ENCODE results near the gene JARID2.

JARID2 gene

DNA sequence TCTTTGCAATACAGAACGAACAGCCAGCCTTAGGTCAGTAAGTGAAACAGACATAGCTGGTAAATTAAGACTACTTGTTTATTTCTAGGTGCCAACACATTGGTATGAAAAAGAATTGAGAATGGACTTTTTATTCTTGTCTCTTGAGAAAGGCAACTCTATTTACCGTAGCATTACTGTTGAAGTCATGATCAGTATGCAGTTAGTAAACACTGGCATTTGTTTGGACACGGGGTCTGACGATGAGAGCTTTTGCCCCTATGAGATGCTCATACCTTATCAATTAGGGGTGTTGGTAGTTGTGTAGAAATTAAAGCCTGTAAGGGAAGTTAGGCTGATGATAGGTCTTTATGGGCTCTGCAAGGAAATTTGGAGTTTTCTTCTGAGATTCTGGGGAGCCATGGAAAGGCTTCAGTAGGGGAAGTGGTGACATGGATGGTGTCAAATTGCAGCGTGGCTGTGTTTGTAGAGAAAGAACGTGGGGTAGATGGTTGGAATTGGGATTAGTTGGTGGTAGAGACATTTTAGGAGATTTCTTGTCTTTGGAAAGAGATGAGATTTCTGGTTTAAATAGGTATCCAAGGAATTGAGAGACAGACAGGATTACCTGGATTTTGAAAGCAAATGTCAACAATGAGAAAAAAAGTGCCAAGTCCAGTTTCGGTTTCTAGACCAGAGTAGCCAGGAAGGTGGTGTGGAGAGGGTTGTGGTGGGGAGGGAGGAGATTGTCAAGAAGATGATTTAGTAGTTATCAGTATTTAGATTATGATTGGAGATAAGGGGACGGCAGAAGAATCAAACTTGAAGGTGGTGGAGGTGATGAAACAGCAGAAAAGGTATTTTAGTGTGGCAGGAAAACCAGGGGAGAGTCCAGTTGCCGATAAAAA, 116.6 kb downstream of the JARID2 start:
- no peaks in the 10 kb centered on the region for H3K27me3 Mint-ChIP-seq
- no peaks in the 10 kb centered on the region for H3K36me3 Mint-ChIP-seq
- H3K4me3 Mint-ChIP-seq: no peak overlapping the region
- H3K9me3 Mint-ChIP-seq (ENCODE audit: low read depth): no peaks in the 10 kb centered on the region
- H3K27ac Mint-ChIP-seq: no peak overlapping the region
- H3K4me1 Mint-ChIP-seq (ENCODE audit: low read depth): peaks cover 32% of the 10 kb centered on the region

DNA sequence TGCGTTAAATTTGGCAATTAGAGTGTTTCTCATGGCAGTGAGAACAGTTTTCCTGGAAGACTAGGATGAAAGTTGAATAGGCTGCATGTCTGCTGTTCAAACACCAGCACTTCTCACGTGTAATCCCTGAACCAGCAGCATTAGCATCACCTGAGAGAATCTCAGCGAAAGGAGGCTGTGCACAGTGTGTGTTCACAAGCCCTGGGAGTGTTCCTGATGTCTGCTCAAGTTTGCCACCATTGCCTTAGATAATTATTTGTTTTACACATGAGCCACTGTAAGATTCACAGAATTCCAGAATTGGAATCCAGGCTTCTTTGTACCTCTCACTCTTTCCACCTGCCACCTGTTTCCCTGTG, 117.3 kb downstream of the JARID2 start:
- Mint-ChIP-seq H3K36me3 (no peaks in the 10 kb centered on the region), H3K27ac (no peak overlapping the region), H3K27me3 (no peaks in the 10 kb centered on the region), H3K4me3 (no peak overlapping the region), H3K9me3 (ENCODE audit: low read depth) (no peaks in the 10 kb centered on the region), H3K4me1 (ENCODE audit: low read depth) (peaks cover 32% of the 10 kb centered on the region)

DNA sequence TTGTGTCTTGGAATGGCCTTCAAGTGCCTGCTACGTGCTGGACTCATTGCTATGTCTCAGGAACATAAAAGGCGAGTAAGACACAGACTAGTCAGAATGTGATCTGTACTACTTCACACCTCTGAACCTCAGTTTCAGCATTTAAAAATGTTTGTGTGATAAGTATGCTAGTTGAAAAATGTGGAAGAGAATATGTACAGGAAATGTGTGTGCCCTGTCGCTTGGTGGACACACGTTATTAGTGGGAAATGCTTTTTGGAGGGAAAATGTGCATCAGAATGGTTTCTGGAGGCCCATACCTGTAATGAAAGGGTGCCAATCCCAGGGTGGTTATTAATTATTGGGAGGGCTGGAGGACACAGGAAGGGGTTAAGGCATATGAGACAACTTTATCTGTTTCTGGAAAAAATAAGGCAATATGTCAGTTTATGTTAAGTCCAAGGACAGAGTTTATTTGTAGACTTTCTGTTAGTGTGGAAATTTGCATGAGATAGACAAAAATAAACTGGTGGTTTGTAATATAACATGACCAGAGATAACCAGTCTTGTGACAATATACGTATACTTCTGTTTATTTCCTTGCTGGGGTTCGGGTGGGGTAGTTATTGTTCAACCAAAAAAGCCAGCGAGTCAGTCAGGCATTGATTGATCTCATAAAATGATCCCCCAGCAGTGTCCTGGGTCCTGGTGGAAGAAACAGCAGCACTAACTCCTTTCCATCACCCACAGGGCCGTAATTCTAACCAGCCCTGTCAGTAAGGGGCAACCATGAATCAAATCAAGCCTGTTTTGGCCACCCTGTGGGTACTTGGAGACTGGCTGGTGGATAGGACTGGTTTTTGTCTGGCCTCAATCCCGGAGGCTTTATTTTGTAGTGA, 117.9 kb downstream of the JARID2 start:
- H3K4me1 Mint-ChIP-seq (ENCODE audit: low read depth): peaks cover 32% of the 10 kb centered on the region
- no peak overlapping the region for H3K27ac Mint-ChIP-seq
- no peak overlapping the region for H3K4me3 Mint-ChIP-seq
- no peaks in the 10 kb centered on the region for H3K36me3 Mint-ChIP-seq
- H3K27me3 Mint-ChIP-seq: no peaks in the 10 kb centered on the region
- no peaks in the 10 kb centered on the region for H3K9me3 Mint-ChIP-seq (ENCODE audit: low read depth)

DNA sequence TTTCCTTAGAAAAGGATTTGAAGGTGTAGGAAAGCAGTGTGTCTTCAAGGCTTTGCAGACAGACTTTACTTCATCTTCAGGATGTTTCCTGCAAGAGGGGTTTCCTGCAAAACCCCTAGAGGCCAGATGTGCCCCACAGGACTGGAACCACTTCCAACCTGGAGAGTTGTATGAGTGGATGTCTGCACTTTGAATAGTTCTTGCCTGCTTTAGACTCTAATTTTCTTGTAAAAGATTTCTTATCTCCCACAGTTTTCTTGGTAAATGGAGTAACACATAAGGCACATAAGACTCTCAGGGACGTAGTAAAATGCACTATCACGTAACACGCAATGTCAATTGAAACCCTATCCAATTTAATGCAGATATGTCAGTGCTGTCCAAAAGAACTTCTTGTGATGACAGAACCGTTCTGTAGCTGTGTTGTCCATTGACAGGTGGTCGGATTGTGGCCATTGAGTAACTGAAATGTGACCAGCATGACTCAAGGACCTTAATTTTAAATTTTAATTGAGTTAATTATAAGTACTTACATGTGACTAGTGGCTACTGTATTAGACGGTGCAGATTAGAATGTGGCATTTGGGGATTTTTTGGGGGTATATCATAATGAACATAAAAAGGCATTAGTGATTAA, 118.7 kb downstream of the JARID2 start:
- H3K4me1 Mint-ChIP-seq (ENCODE audit: low read depth): peaks cover 29% of the 10 kb centered on the region
- peaks cover 1% of the 10 kb centered on the region for H3K36me3 Mint-ChIP-seq
- no peaks in the 10 kb centered on the region for H3K9me3 Mint-ChIP-seq (ENCODE audit: low read depth)
- H3K27ac Mint-ChIP-seq: no peak overlapping the region
- H3K27me3 Mint-ChIP-seq: no peaks in the 10 kb centered on the region
- H3K4me3 Mint-ChIP-seq: no peak overlapping the region

DNA sequence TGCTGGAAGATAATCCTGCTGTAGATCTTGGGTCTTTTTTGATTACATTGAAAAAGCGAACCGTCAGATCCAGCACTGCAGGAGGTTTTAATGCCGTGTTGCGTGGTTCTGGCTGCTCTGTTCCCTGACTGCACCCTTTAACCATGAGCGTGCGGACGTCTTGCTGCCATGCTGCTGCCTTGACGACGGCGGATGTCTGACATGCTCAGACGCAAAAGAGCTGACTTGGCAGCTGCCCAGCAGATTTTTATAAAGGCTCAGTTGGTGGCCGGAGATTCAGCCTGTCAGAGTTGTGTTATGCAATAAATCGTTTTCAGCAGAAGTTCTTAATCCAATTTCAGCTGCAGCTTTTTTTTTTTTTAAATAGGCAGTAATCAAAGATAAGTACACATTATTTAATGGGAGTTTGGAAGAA, 119.4 kb downstream of the JARID2 start:
- H3K9me3 Mint-ChIP-seq (ENCODE audit: low read depth): no peaks in the 10 kb centered on the region
- H3K27me3 Mint-ChIP-seq: no peaks in the 10 kb centered on the region
- H3K4me3 Mint-ChIP-seq: peak overlapping the region; percentile 57
- peaks cover 3% of the 10 kb centered on the region for H3K36me3 Mint-ChIP-seq
- H3K27ac Mint-ChIP-seq: peak overlapping the region; percentile 59
- peaks cover 33% of the 10 kb centered on the region for H3K4me1 Mint-ChIP-seq (ENCODE audit: low read depth)

DNA sequence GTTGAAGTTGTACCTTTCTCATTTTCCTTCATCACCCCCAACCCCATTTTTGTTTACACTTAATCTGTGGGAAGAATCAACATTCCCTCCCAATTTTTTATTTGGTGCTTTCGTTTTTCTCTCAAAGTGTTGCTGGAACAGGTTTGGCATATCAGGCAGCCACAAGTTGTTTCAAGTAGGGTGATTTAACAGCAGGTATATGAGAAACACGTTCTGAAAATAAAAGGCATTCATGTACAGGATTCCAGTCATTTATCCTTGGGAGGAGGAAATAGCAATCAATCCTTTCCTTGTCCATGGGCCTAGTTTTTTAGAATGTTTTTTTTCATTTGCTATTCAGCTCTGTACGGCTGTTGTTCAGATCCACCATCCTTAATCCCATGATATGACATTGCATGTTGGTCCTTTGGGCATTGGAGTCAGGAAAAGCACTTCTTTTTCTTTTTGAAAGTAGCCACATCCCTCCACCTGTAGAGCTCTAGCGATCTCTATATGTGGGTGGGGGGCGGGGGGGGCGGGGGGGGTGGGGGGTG, 120.2 kb downstream of the JARID2 start:
- H3K4me1 Mint-ChIP-seq (ENCODE audit: low read depth): peaks cover 39% of the 10 kb centered on the region
- no peaks in the 10 kb centered on the region for H3K9me3 Mint-ChIP-seq (ENCODE audit: low read depth)
- H3K4me3 Mint-ChIP-seq: peak overlapping the region; percentile 57
- peaks cover 4% of the 10 kb centered on the region for H3K36me3 Mint-ChIP-seq
- H3K27ac Mint-ChIP-seq: no peak overlapping the region
- no peaks in the 10 kb centered on the region for H3K27me3 Mint-ChIP-seq

DNA sequence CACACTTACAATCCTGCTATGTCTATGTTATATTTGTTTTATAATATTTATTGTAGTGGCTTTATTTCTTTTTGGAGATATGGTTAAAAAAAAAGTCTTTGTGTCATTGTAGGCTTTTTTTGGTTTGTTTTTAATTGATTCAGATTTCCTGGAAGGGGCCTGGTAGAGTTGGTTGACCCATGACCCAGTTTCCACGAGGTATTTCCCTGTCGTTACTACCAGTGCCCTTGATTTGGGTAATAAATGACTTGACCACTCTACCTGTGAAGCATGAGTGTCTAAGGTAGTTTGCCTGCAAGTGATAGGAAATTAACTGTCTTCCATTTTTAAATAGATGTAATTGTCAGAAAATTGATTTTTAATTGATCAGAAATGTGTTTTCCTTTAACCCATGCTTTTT, 121.0 kb downstream of the JARID2 start:
- H3K27ac Mint-ChIP-seq: no peak overlapping the region
- H3K4me1 Mint-ChIP-seq (ENCODE audit: low read depth): peaks cover 47% of the 10 kb centered on the region
- no peaks in the 10 kb centered on the region for H3K27me3 Mint-ChIP-seq
- H3K9me3 Mint-ChIP-seq (ENCODE audit: low read depth): no peaks in the 10 kb centered on the region
- peaks cover 8% of the 10 kb centered on the region for H3K36me3 Mint-ChIP-seq
- H3K4me3 Mint-ChIP-seq: no peak overlapping the region

DNA sequence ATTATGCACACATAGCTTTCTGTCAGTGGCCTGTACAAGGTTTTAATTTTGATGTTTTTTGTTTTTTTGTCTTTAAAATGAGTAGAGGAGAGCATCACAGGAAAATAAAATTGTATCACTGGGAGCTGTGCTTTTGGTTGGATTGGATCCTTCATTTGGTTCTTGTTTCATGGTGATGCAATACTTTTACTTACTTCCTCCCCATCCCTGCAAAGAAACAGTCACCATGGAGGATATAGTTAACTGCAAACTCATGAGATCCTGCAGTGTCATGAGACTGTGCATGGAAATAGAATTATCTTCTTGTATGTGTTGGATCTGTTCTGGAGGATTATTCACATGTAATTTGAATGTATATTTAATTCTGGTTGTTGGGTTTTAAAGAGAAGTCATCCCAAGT, 122.3 kb downstream of the JARID2 start:
- H3K36me3 Mint-ChIP-seq: peaks cover 8% of the 10 kb centered on the region
- no peak overlapping the region for H3K27ac Mint-ChIP-seq
- no peak overlapping the region for H3K4me3 Mint-ChIP-seq
- no peaks in the 10 kb centered on the region for H3K9me3 Mint-ChIP-seq (ENCODE audit: low read depth)
- H3K4me1 Mint-ChIP-seq (ENCODE audit: low read depth): peaks cover 49% of the 10 kb centered on the region
- H3K27me3 Mint-ChIP-seq: no peaks in the 10 kb centered on the region

DNA sequence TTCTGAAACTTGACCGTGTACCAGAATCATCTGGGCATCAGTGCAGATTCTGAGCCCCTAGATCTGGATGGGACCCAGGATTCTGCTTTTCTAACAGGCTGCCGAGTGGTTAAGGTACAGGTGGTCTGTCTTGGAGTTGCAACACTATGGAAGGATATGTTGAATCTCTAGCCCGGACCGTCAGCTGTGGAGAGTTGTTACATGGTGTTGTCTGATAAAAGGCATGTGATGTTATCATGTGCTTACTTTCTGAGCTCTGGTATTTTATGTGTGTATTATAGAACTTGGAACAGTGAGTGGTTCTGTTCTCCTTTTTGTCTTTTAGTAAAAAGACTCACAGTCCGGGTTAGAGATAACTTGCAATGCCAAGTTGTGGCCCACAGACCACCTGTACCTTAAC, 123.0 kb downstream of the JARID2 start:
- Mint-ChIP-seq H3K4me3 (no peak overlapping the region), H3K27ac (no peak overlapping the region)

DNA sequence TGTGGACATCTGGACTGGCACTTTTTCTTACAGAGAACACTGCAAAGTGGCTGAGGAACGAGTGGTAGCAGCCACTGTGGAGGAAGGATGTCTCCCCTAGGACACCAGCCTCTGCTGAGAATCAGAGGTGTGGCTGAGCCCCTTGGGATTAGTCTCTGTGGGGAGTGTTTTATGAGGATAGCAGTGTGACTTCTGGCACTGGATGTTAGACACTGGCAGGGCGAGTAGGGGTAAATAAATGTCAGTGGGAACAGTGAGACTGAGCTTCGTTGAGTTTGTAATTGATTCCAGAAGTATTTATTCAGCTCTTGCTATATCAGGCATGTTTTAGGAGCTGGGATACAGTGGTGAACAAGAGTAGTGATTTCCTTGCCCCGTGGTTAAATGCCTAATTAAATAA, 124.0 kb downstream of the JARID2 start:
- H3K4me1 Mint-ChIP-seq (ENCODE audit: low read depth): peaks cover 49% of the 10 kb centered on the region

More for the DNA sequence above, 123.0 kb downstream of the JARID2 start:
- H3K9me3 Mint-ChIP-seq (ENCODE audit: low read depth): no peaks in the 10 kb centered on the region
- H3K4me1 Mint-ChIP-seq (ENCODE audit: low read depth): peaks cover 49% of the 10 kb centered on the region
- H3K36me3 Mint-ChIP-seq: peaks cover 8% of the 10 kb centered on the region
- H3K27me3 Mint-ChIP-seq: no peaks in the 10 kb centered on the region

DNA sequence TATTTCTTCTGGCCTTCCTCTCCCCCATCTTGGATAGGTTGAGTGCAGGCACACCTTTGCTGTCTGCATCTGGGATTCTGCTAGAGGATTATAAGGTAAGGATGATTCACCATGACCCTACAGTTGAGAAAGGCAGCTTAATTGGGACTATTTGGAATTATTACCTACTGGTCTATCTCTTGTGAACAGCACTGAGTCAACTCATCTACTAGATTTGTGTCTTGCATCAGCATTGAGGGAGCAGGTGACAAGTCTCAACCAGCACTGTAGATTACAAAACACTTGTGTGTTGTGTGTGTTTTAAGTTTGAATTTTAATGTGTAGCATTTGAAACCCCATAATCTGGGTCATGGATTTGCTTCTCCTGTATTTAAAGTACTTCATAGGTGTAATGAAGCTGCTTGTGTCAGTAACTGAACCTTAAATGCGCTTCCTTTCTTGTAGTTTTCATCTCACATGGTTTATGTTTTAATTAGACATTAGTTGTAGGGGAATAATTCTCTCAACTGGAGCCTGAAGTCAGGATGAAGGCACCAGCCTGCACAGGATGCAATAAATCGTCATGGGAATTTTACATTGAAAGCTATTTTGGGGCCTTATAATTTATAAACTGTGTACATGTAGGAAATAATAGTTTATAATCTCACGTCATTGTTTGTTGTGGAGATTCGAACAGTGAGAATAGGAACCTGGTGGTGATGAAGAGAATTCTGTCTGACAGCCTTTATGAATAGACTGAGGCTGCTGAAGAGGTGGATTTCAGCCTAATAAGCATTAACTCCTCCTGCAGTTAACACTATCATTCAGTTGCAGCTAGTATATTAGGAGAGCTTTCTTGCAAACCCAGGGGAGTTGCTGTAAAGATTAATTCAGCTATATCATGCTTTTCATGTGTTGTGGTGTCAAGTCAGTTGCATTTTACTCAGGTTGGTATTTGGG, 125.1 kb downstream of the JARID2 start:
- peaks cover 12% of the 10 kb centered on the region for H3K36me3 Mint-ChIP-seq
- no peaks in the 10 kb centered on the region for H3K9me3 Mint-ChIP-seq (ENCODE audit: low read depth)
- H3K4me1 Mint-ChIP-seq (ENCODE audit: low read depth): peaks cover 55% of the 10 kb centered on the region
- H3K4me3 Mint-ChIP-seq: no peak overlapping the region
- H3K27me3 Mint-ChIP-seq: no peaks in the 10 kb centered on the region
- no peak overlapping the region for H3K27ac Mint-ChIP-seq

More for the DNA sequence above, 124.0 kb downstream of the JARID2 start:
- H3K36me3 Mint-ChIP-seq: peaks cover 8% of the 10 kb centered on the region
- H3K27me3 Mint-ChIP-seq: no peaks in the 10 kb centered on the region
- no peaks in the 10 kb centered on the region for H3K9me3 Mint-ChIP-seq (ENCODE audit: low read depth)
- H3K27ac Mint-ChIP-seq: peak overlapping the region; percentile 14
- H3K4me3 Mint-ChIP-seq: no peak overlapping the region

DNA sequence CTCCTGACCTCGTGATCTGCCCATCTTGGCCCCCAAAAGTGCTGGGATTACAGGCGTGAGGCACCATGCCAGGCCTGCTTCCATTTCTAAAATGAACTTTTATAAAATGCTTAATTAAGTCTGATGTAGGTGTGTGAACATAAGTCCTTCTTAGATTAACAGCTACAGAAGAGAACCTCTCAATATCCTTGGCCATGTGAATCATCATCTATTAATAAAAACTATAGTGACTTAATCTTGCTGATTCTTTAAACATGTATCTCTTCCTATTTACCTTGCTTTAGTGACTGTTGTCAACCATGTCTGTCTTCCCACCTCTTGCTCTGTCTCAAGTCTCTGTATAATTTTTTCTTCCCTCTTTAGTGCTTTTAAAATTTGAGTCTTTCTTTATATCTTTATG, 127.1 kb downstream of the JARID2 start:
- Mint-ChIP-seq H3K4me1 (ENCODE audit: low read depth) (peaks cover 49% of the 10 kb centered on the region), H3K27ac (no peak overlapping the region), H3K36me3 (peaks cover 19% of the 10 kb centered on the region)

DNA sequence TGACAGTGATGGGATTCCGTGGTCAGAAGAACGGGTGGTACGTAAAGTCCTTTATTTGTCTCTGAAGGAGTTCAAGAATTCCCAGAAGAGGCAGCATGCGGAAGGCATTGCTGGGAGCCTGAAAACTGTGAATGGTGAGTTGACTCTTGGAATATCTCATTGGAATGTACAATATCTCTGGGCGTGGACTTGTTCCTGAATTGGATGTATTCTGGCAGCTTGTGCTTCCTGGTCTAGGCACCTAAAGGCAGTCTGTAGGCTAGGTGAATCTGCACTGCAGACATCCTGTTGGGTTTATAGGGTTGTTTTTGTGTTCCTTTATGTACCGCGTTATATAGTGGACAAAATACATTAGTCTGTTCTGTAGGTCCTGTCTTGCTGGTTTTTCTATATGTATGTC, 128.2 kb downstream of the JARID2 start:
- no peaks in the 10 kb centered on the region for H3K27me3 Mint-ChIP-seq
- H3K36me3 Mint-ChIP-seq: peaks cover 19% of the 10 kb centered on the region
- no peak overlapping the region for H3K4me3 Mint-ChIP-seq
- H3K4me1 Mint-ChIP-seq (ENCODE audit: low read depth): peaks cover 48% of the 10 kb centered on the region
- no peaks in the 10 kb centered on the region for H3K9me3 Mint-ChIP-seq (ENCODE audit: low read depth)
- H3K27ac Mint-ChIP-seq: no peak overlapping the region

More for the DNA sequence above, 127.1 kb downstream of the JARID2 start:
- Mint-ChIP-seq H3K9me3 (ENCODE audit: low read depth) (no peaks in the 10 kb centered on the region), H3K27me3 (no peaks in the 10 kb centered on the region), H3K4me3 (no peak overlapping the region)

DNA sequence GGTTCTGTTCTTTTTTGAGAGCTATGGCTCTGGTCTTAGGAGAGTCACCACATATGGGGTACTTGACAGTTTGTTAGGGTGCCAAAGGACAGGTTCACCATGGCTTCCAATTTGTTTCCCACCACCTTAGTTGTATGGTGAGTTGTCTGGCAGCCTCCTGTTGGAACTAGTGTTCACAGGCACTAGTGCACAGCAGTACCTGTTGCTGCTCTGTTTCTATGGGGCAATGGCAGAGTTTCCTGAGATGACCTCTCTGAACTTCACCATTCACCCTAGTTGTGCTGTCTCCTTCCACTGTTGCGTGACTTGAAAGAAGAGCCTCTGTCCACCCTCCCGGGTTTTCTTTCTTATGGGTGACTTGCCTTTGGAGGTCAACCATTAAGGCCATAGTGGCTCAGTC, 129.1 kb downstream of the JARID2 start:
- Mint-ChIP-seq H3K27ac (no peak overlapping the region), H3K4me1 (ENCODE audit: low read depth) (peaks cover 47% of the 10 kb centered on the region), H3K9me3 (ENCODE audit: low read depth) (no peaks in the 10 kb centered on the region), H3K4me3 (no peak overlapping the region), H3K27me3 (no peaks in the 10 kb centered on the region), H3K36me3 (peaks cover 16% of the 10 kb centered on the region)

Measured in activated naive CD8-positive, alpha-beta T cell (primary cell).